ENCODE data around the gene CYP4F12.

Gene CYP4F12

GRCh38 chr19:15715642-15716041 is 42.8 kb downstream of the CYP4F12 start:
- no peak for DNase-seq

- DNase-seq = no peak
These were observed 44.9 kb downstream of the CYP4F12 start for GRCh38 chr19:15717809-15718208.

- DNase-seq = no peak
These were observed 48.4 kb downstream of the CYP4F12 start for GRCh38 chr19:15721268-15721667.

GRCh38 chr19:15722956-15723355 is 50.1 kb downstream of the CYP4F12 start:
- DNase-seq = no peak

GRCh38 chr19:15727724-15728123 is 54.8 kb downstream of the CYP4F12 start, which contains the start of gene OR10H2:
Gene OR10H2 (plus strand): TSS chr19:15728024. CDS start chr19:15728044, 20 bp downstream.
- DNase-seq = no peak

GRCh38 chr19:15730538-15730937 is 57.7 kb downstream of the CYP4F12 start:
- no peak for DNase-seq

GRCh38 chr19:15732388-15732787 is 59.5 kb downstream of the CYP4F12 start:
- no peak for DNase-seq

GRCh38 chr19:15733895-15734294 is 61.0 kb downstream of the CYP4F12 start:
- no peak for DNase-seq

GRCh38 chr19:15737722-15738121 is 64.8 kb downstream of the CYP4F12 start, which contains the start of gene OR10H3:
Gene OR10H3 (plus strand): TSS chr19:15737985. CDS start chr19:15741393, 3,408 bp downstream.
- DNase-seq = no peak

GRCh38 chr19:15740785-15741184 is 67.9 kb downstream of the CYP4F12 start:
- DNase-seq = no peak

Data from CD4-positive, alpha-beta T cell treated with Interleukin-10 for 1 hour (primary cell).